ENCODE results near the gene ELP5. TPM values are rescaled to one million over a fixed set of nuclear protein-coding genes. Genes with fewer than 3 reads are reported as not detected.

The ELP5 gene
- total and polyA plus RNA-seq, 3 donors from 2014 or later = 107 to 295 (median 123) TPM

- WGBS, 2 donors = 69 to 95% methylated on average over 5 to 10 of the region's 10 CpGs
- H3K4me3 ChIP-seq = no peak overlapping the region
- H3K36me3 ChIP-seq (ENCODE audit: low read depth, missing control alignments) = no peaks in the 10 kb centered on the region
- peak overlapping the region in 1 of 2 donors; percentile 84 for H3K27ac ChIP-seq
- H3K4me1 ChIP-seq = peaks cover 17% of the 10 kb centered on the region
- H3K27me3 ChIP-seq = no peaks in the 10 kb centered on the region
- no peak for TF ChIP-seq CTCF (IDR thresholded peaks at IDR 0.05)
- TF ChIP-seq POLR2A (IDR thresholded peaks at IDR 0.05) = no peak
- no peaks in the 10 kb centered on the region for H3K9me3 ChIP-seq
- intact Hi-C loops (cut with DNase I; ENCODE audit: low total_unique reads) = no loop called here
- no peak for DNase-seq
Observed at GRCh38 chr17:7221278-7222092, 30.5 kb upstream of the ELP5 start.

GRCh38 chr17:7222093-7222971 lies 29.7 kb upstream of the ELP5 start:
- no peak for DNase-seq
- H3K27ac ChIP-seq = no peak overlapping the region
- H3K36me3 ChIP-seq (ENCODE audit: low read depth, missing control alignments) = no peaks in the 10 kb centered on the region
- intact Hi-C loops (cut with DNase I; ENCODE audit: low total_unique reads) = no loop called here
- no peak overlapping the region for H3K4me3 ChIP-seq
- no peaks in the 10 kb centered on the region for H3K9me3 ChIP-seq
- TF ChIP-seq CTCF (IDR thresholded peaks at IDR 0.05) = no peak
- no peak for TF ChIP-seq POLR2A (IDR thresholded peaks at IDR 0.05)
- 75 to 81% methylated on average over 14 to 15 of the region's 15 CpGs for WGBS, 2 donors
- H3K4me1 ChIP-seq = peaks cover 17% of the 10 kb centered on the region
- no peaks in the 10 kb centered on the region for H3K27me3 ChIP-seq

- Histone ChIP-seq H3K27ac (no peak overlapping the region), H3K36me3 (ENCODE audit: low read depth, missing control alignments) (no peaks in the 10 kb centered on the region), H3K9me3 (no peaks in the 10 kb centered on the region), H3K4me1 (peaks cover 17% of the 10 kb centered on the region), H3K27me3 (no peaks in the 10 kb centered on the region), H3K4me3 (no peak overlapping the region)
- no peak for DNase-seq
- intact Hi-C loops (cut with DNase I; ENCODE audit: low total_unique reads) = no loop called here
- TF ChIP-seq POLR2A (IDR thresholded peaks at IDR 0.05) = no peak
- peak in 1 of 3 experiments; percentile 3 for TF ChIP-seq CTCF (IDR thresholded peaks at IDR 0.05)
- 78 to 79% methylated on average over 4 to 7 of the region's 7 CpGs for WGBS, 2 donors
Observed at GRCh38 chr17:7222972-7223292, 29.1 kb upstream of the ELP5 start.

GRCh38 chr17:7223375-7223774 lies 28.6 kb upstream of the ELP5 start:
- intact Hi-C loops (cut with DNase I; ENCODE audit: low total_unique reads) = no loop called here
- no peak overlapping the region for H3K4me3 ChIP-seq
- no peaks in the 10 kb centered on the region for H3K9me3 ChIP-seq
- 83 to 100% methylated on average over 3 to 4 of the region's 4 CpGs for WGBS, 2 donors
- TF ChIP-seq POLR2A (IDR thresholded peaks at IDR 0.05) (no peak), CTCF (IDR thresholded peaks at IDR 0.05) (no peak)
- no peak for DNase-seq
- no peaks in the 10 kb centered on the region for H3K36me3 ChIP-seq (ENCODE audit: low read depth, missing control alignments)
- no peak overlapping the region for H3K27ac ChIP-seq
- H3K4me1 ChIP-seq = peaks cover 17% of the 10 kb centered on the region
- H3K27me3 ChIP-seq = no peaks in the 10 kb centered on the region

Data from testis (tissue), 3 donors.